GM12878 (cell line): ENCODE data around the gene CLBA1. TPM values are rescaled to one million over a fixed set of nuclear protein-coding genes. Genes with fewer than 3 reads are reported as not detected.

Source experiments
- ATAC-seq: fragments of 200-7000 bp; cut with Tn5 transposase; 3 replicates; pipeline ENCODE4 v1.9.1; 2020; ENCODE audit warnings: mild to moderate bottlenecking, moderate library complexity
- BruUV-seq: library from RNA; stranded (reverse); fragments of 400-500 nt; replicated peaks from 2 replicates; lab custom pipeline; 2021; lab: Mats Ljungman, UMichigan
- CTCF ChIA-PET: fragments of 300-600 bp; sonication (Branson Sonifier 250); formaldehyde crosslinking; extraction: SDS; loops from one replicate; lab custom pipeline; 2021; ENCODE audit warnings: inconsistent platforms; lab: Yijun Ruan, JAX
- POLR2A ChIA-PET: fragments of 350-600 bp; formaldehyde crosslinking; extraction: SDS; loops from one replicate; lab custom pipeline; 2021; ENCODE audit warnings: inconsistent platforms; lab: Charles Lee
- RAD21 ChIA-PET: fragments of 300-600 bp; sonication (Branson Sonifier 250); formaldehyde crosslinking; loops from one replicate; lab custom pipeline; 2023; ENCODE audit warnings: antibody characterized with exemption; ENCODE audit not compliant: unreplicated experiment; lab: Charles Lee
- SMC1A ChIA-PET: fragments of 300-600 bp; sonication (Branson Sonifier 250); formaldehyde crosslinking; loops from one replicate; lab custom pipeline; 2023; ENCODE audit not compliant: unreplicated experiment, uncharacterized antibody; lab: Charles Lee
- DNase-seq: peaks from one replicate; pipeline ENCODE4 v3.0.0-alpha.2; 2011; ENCODE audit warnings: low read depth, low spot score
- FAIRE-seq: peaks from 3 replicates; lab custom pipeline; 2011; peaks lifted over from hg19 to GRCh38; lab: Jason Lieb, UNC
- H2AFZ ChIP-seq: 2 replicates; pipeline ENCODE4 v1.6.0; 2011; ENCODE audit warnings: low read depth, low read length, control low read depth; ENCODE audit not compliant: control insufficient read depth
- H3K27ac ChIP-seq: 2 replicates; pipeline ENCODE4 v1.5.1; 2011; ENCODE audit warnings: control low read depth; ENCODE audit not compliant: control insufficient read depth, insufficient read depth
- H3K27me3 ChIP-seq, 2 experiments: replicated peaks in 1 of 2; 2 replicates each; pipeline versions ENCODE4 v1.6.0 to v1.6.1; 2011; ENCODE audit warnings: low read length in 1 of 2; ENCODE audit not compliant: control insufficient read depth in 2 of 2, insufficient read depth in 2 of 2
- H3K36me3 ChIP-seq, 2 experiments: 2 replicates each; pipeline ENCODE4 v1.5.1; 2011; ENCODE audit warnings: low read length in 1 of 2; ENCODE audit not compliant: control insufficient read depth in 2 of 2, insufficient read depth in 2 of 2
- H3K4me1 ChIP-seq: 2 replicates; pipeline ENCODE4 v1.6.1; 2011; ENCODE audit warnings: mild to moderate bottlenecking, low read length, moderate library complexity, mixed read lengths; ENCODE audit not compliant: control insufficient read depth, insufficient read depth
- H3K4me2 ChIP-seq: 2 replicates; pipeline ENCODE4 v1.6.0; 2011; ENCODE audit warnings: control low read depth; ENCODE audit not compliant: control insufficient read depth, insufficient read depth
- H3K4me3 ChIP-seq: fragments of 200-600 bp; sonication (generic); 2 replicates; pipeline ENCODE4 v1.5.1; 2016
- H3K79me2 ChIP-seq: 2 replicates; pipeline ENCODE4 v1.6.0; 2011; ENCODE audit warnings: low read length; ENCODE audit not compliant: control insufficient read depth, insufficient read depth
- H3K9ac ChIP-seq: 2 replicates; pipeline ENCODE4 v1.8.0; 2011; ENCODE audit warnings: low read length, control low read depth, mixed read lengths; ENCODE audit not compliant: control insufficient read depth, insufficient read depth
- H3K9me3 ChIP-seq: replicated peaks from 3 replicates; pipeline ENCODE4 v1.5.1; 2011; ENCODE audit warnings: mild to moderate bottlenecking, low read length; ENCODE audit not compliant: control insufficient read depth, insufficient read depth
- H4K20me1 ChIP-seq: 2 replicates; pipeline ENCODE4 v1.6.0; 2011; ENCODE audit not compliant: control insufficient read depth, insufficient read depth
- HDGF ChIP-seq: fragments of 450-650 bp; IDR thresholded peaks from 2 replicates; pipeline ENCODE4 v1.6.1; 2016; ENCODE audit warnings: antibody characterized with exemption
- KLF5 ChIP-seq: fragments of 450-650 bp; IDR thresholded peaks from 2 replicates; pipeline ENCODE4 v1.6.1; 2014; ENCODE audit warnings: mild to moderate bottlenecking; ENCODE audit not compliant: partially characterized antibody
- LARP7 ChIP-seq: fragments of 450-650 bp; IDR thresholded peaks from 2 replicates; pipeline ENCODE4 v1.6.1; 2017; ENCODE audit warnings: mild to moderate bottlenecking
- NBN ChIP-seq: fragments of 450-650 bp; IDR thresholded peaks from 2 replicates; pipeline ENCODE4 v1.6.1; 2016
- NR2C2 ChIP-seq: IDR thresholded peaks from 2 replicates; pipeline ENCODE4 v1.6.1; 2011; ENCODE audit warnings: borderline replicate concordance, low read depth; ENCODE audit not compliant: control insufficient read depth, insufficient read length
- SIN3A ChIP-seq: IDR thresholded peaks from 2 replicates; pipeline ENCODE4 v1.6.1; 2012; ENCODE audit warnings: low read depth, low read length, improper control_type of control experiment
- SMC3 ChIP-seq: IDR thresholded peaks from 2 replicates; pipeline ENCODE4 v1.6.1; 2011; ENCODE audit warnings: low read length, improper control_type of control experiment, borderline replicate concordance
- ZBED1 ChIP-seq: IDR thresholded peaks from 2 replicates; pipeline ENCODE4 v1.6.1; 2016; ENCODE audit warnings: borderline replicate concordance
- WGBS: methylation state at CpG from one replicate; pipeline ENCODE4 v1.1.6; 2016; ENCODE audit warnings: low lambda C conversion rate; ENCODE audit not compliant: insufficient replicate concordance, insufficient coverage; ENCODE audit errors: missing lambda C conversion rate; 5-methylcytosine and 5-hydroxymethylcytosine counted together
- in situ Hi-C: fragments of 300-500 bp; cut with MboI; formaldehyde crosslinking; loops from 9 replicates; pipeline ENCODE4 v1.14.3; 2018; ENCODE audit warnings: mixed read lengths
- intact Hi-C: fragments of 100-400 bp; cut with micrococcal nuclease; formaldehyde crosslinking; loops from one replicate; pipeline ENCODE4 v1.14.2; 2022; ENCODE audit not compliant: unreplicated experiment
- polyA plus RNA-seq, 11 experiments: library from polyadenylated mRNA; depleted of rRNA in 4 of 11; unstranded in 6 of 11; stranded (reverse) in 5 of 11; fragments of >200 nt; fragmentation: Nextera tagmentation in 4 of 11; fragmentation: Illumina TruSeq in 1 of 11; extraction: Ambion mirVana in 4 of 11; extraction: Trizol in 1 of 11; gene quantifications; 1 replicate in 1 of 11; 2 replicates in 10 of 11; pipeline versions ENCODE4 v1.2.1 to v1.2.3, GENCODE V29; 2011 to 2016; ENCODE audit warnings: inconsistent platforms in 2 of 11, missing spikeins in 2 of 11, low read depth in 1 of 11
- total RNA-seq, 4 experiments: library from RNA; depleted of rRNA in 3 of 4; stranded (reverse); fragments of >200 nt in 3 of 4; fragmentation: Illumina TruSeq in 1 of 4; extraction: Trizol in 1 of 4; gene quantifications; 2 replicates each; pipeline versions ENCODE4 v1.2.1 to v1.2.3, GENCODE V29; 2013 to 2021
- TF ChIP-seq, protein P1 (sequence below): IDR thresholded peaks from 2 replicates; pipeline ENCODE4 v1.6.1; 2012; ENCODE audit warnings: improper control_type of control experiment, low read depth, low read length; ENCODE audit not compliant: insufficient replicate concordance
- TF ChIP-seq, protein P2 (sequence below): IDR thresholded peaks from 2 replicates; pipeline ENCODE4 v1.6.1; 2011; ENCODE audit warnings: borderline replicate concordance, low read depth, mild to moderate bottlenecking, moderate library complexity, low read length; ENCODE audit not compliant: insufficient read depth, poor library complexity, severe bottlenecking
- TF ChIP-seq, protein P3 (sequence below): fragments of 450-650 bp; formaldehyde crosslinking; IDR thresholded peaks from 2 replicates; pipeline ENCODE4 v1.4.0; 2020; ENCODE audit warnings: mild to moderate bottlenecking, moderate library complexity

Gene CLBA1
- total and polyA plus RNA-seq, 10 of the 15 experiments (the other 5 are each of a cell fraction or from before 2014, with no cell fraction given): 0.07 to 1.1 (median 0.62) TPM; not detected in 1

DNA sequence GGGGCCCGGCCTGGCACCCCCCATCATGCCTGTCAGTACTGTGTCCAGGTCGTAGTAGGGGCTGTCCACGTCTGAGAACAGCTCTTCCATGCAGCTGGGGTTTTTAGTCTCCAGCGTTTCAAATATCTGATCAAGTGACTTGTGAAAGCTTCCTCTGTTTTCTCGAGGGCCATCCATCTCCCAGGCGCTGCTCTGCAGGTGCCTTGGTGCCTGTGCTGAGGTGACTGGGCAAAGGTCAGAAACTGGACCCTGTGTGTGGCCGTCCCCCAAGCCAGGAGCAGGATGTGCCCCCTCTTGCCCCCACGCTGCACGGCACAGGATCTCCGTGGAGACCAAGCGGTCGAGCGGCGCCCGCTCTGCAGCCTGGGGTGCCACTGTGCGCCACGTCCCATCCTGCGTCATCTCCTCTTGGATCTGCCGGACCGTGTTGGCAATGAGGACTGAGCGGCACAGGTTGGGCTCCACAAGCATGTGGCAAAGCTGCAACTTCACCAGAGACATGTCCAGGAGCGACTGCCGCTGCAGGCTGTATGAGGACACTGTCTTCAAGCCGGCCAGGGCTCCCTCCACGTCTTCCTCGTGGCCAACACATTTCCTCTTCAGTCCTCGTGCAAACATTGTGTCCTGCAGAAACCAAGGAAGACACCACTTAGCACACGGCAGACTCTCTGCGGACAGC is 25.9 kb downstream of the CLBA1 start:
- DNase-seq: no peak
- H3K4me2 ChIP-seq: no peak overlapping the region
- H3K4me3 ChIP-seq: no peak overlapping the region
- 86% methylated on average over 29 of the region's 29 CpGs for WGBS
- no peaks in the 10 kb centered on the region for H3K27me3 ChIP-seq
- no peak for TF ChIP-seq KLF5
- no peak for TF ChIP-seq ZBED1
- TF ChIP-seq SMC3: no peak
- TF ChIP-seq NR2C2: no peak
- TF ChIP-seq, protein P1, sequence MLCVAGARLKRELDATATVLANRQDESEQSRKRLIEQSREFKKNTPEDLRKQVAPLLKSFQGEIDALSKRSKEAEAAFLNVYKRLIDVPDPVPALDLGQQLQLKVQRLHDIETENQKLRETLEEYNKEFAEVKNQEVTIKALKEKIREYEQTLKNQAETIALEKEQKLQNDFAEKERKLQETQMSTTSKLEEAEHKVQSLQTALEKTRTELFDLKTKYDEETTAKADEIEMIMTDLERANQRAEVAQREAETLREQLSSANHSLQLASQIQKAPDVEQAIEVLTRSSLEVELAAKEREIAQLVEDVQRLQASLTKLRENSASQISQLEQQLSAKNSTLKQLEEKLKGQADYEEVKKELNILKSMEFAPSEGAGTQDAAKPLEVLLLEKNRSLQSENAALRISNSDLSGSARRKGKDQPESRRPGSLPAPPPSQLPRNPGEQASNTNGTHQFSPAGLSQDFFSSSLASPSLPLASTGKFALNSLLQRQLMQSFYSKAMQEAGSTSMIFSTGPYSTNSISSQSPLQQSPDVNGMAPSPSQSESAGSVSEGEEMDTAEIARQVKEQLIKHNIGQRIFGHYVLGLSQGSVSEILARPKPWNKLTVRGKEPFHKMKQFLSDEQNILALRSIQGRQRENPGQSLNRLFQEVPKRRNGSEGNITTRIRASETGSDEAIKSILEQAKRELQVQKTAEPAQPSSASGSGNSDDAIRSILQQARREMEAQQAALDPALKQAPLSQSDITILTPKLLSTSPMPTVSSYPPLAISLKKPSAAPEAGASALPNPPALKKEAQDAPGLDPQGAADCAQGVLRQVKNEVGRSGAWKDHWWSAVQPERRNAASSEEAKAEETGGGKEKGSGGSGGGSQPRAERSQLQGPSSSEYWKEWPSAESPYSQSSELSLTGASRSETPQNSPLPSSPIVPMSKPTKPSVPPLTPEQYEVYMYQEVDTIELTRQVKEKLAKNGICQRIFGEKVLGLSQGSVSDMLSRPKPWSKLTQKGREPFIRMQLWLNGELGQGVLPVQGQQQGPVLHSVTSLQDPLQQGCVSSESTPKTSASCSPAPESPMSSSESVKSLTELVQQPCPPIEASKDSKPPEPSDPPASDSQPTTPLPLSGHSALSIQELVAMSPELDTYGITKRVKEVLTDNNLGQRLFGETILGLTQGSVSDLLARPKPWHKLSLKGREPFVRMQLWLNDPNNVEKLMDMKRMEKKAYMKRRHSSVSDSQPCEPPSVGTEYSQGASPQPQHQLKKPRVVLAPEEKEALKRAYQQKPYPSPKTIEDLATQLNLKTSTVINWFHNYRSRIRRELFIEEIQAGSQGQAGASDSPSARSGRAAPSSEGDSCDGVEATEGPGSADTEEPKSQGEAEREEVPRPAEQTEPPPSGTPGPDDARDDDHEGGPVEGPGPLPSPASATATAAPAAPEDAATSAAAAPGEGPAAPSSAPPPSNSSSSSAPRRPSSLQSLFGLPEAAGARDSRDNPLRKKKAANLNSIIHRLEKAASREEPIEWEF: no peak
- TF ChIP-seq SIN3A: no peak
- TF ChIP-seq, protein P2, sequence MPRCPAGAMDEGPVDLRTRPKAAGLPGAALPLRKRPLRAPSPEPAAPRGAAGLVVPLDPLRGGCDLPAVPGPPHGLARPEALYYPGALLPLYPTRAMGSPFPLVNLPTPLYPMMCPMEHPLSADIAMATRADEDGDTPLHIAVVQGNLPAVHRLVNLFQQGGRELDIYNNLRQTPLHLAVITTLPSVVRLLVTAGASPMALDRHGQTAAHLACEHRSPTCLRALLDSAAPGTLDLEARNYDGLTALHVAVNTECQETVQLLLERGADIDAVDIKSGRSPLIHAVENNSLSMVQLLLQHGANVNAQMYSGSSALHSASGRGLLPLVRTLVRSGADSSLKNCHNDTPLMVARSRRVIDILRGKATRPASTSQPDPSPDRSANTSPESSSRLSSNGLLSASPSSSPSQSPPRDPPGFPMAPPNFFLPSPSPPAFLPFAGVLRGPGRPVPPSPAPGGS: no peak
- no peak for TF ChIP-seq HDGF
- TF ChIP-seq, protein P3, sequence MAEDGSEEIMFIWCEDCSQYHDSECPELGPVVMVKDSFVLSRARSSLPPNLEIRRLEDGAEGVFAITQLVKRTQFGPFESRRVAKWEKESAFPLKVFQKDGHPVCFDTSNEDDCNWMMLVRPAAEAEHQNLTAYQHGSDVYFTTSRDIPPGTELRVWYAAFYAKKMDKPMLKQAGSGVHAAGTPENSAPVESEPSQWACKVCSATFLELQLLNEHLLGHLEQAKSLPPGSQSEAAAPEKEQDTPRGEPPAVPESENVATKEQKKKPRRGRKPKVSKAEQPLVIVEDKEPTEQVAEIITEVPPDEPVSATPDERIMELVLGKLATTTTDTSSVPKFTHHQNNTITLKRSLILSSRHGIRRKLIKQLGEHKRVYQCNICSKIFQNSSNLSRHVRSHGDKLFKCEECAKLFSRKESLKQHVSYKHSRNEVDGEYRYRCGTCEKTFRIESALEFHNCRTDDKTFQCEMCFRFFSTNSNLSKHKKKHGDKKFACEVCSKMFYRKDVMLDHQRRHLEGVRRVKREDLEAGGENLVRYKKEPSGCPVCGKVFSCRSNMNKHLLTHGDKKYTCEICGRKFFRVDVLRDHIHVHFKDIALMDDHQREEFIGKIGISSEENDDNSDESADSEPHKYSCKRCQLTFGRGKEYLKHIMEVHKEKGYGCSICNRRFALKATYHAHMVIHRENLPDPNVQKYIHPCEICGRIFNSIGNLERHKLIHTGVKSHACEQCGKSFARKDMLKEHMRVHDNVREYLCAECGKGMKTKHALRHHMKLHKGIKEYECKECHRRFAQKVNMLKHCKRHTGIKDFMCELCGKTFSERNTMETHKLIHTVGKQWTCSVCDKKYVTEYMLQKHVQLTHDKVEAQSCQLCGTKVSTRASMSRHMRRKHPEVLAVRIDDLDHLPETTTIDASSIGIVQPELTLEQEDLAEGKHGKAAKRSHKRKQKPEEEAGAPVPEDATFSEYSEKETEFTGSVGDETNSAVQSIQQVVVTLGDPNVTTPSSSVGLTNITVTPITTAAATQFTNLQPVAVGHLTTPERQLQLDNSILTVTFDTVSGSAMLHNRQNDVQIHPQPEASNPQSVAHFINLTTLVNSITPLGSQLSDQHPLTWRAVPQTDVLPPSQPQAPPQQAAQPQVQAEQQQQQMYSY (CRISPR knock-in tag): no peak
- no peak for TF ChIP-seq LARP7
- no peak for TF ChIP-seq NBN
- no peak for FAIRE-seq
- no peaks in the 10 kb centered on the region for H3K9me3 ChIP-seq
- ATAC-seq: no peak
- peaks cover 42 to 44% of the 10 kb centered on the region in 2 experiments for H3K36me3 ChIP-seq
- H2AFZ ChIP-seq: no peak overlapping the region
- CTCF ChIA-PET: no interaction called here
- no TSS peak for BruUV-seq
- RAD21 ChIA-PET: no interaction called here
- no peaks in the 10 kb centered on the region; the same call in none of the 2 replicates for H4K20me1 ChIP-seq
- no peak overlapping the region for H3K9ac ChIP-seq
- no peak overlapping the region for H3K27ac ChIP-seq
- H3K79me2 ChIP-seq: peaks cover 71% of the 10 kb centered on the region
- peaks cover 20% of the 10 kb centered on the region for H3K4me1 ChIP-seq
- in situ Hi-C loops: no loop called here
- intact Hi-C loops: no loop called here
- SMC1A ChIA-PET: interaction anchor here (1.0 kb wide), 1 partner anchor 36 kb away, joined by 3 read pairs; no protein-coding TSS in a partner anchor
- POLR2A ChIA-PET: no interaction called here
